Large intestine (tissue), 3 donors: ENCODE data around the gene ADAMTSL5. TPM values are rescaled to one million over a fixed set of nuclear protein-coding genes. Genes with fewer than 3 reads are reported as not detected.

Experiments
- DNase-seq, 2 donors: peaks; one replicate each; pipeline versions ENCODE4 v3.0.0 to v3.0.0-alpha.2; 2013
- H3K27ac ChIP-seq: one replicate; pipeline ENCODE4 v1.5.1; 2013; ENCODE audit warnings: low read length
- H3K27me3 ChIP-seq: 2 replicates; pipeline ENCODE4 v1.6.1; 2013; ENCODE audit warnings: low read length; ENCODE audit not compliant: control insufficient read depth, insufficient read depth
- H3K36me3 ChIP-seq: 2 replicates; pipeline ENCODE4 v1.6.1; 2013; ENCODE audit warnings: low read length; ENCODE audit not compliant: control insufficient read depth, insufficient read depth
- H3K4me1 ChIP-seq: one replicate; pipeline ENCODE4 v1.6.1; 2013; ENCODE audit warnings: low read length; ENCODE audit not compliant: control insufficient read depth, insufficient read depth
- H3K4me3 ChIP-seq: one replicate; pipeline ENCODE4 v1.5.1; 2013; ENCODE audit warnings: low read length
- H3K9me3 ChIP-seq: one replicate; pipeline ENCODE4 v1.6.1; 2013; ENCODE audit warnings: mild to moderate bottlenecking, low read depth, low read length, moderate library complexity; ENCODE audit not compliant: control insufficient read depth
- WGBS: methylation state at CpG from one replicate; pipeline ENCODE4 v1.1.5; 2013; ENCODE audit warnings: low lambda C conversion rate; ENCODE audit not compliant: insufficient coverage; 5-methylcytosine and 5-hydroxymethylcytosine counted together
- polyA plus RNA-seq: library from polyadenylated mRNA; unstranded; fragments of 120-200 nt; gene quantifications from one replicate; pipeline ENCODE4 v1.2.1, GENCODE V29; 2013

Gene ADAMTSL5
- polyA plus RNA-seq, 1 donor, result 24.9 TPM

DNA sequence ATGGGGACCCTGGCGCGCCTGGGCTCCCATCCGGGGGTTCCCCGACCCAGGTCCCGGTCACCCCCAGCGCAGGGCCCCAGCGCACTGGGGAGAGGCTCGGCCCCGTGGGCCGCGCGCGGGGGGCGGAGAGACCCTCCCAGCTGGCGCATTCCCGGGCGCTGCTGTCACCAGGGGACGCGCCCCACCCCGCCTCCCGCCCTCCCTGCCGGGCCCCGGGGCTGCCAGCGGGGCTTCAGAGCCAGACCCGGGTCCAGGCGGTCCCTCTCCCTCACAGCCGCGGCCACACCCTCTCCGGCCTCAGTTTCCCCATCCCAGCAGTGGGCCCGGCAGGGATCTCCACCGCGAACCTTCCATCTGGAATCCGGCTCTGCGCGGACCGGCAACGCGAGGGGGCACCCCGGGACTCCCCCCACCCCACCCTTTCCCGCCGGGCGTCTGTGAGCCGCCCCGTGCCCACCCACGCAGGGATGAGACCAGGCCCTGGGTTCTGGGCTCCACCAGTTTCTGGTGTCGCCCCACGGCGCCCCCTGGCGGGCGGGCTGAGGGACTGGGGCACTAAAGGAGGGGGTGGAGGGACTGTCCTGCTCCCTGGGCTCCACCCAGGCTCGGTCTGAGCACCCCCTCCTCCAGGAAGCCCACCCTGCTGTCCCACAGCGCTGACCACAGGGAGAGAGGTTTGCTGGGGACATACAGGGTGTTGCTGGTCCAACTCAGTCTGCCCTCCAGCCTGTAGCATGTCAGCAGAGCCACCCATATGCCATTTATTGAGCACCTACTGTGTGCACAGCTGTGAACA, 878 bp upstream of the ADAMTSL5 start:
- peak; percentile 62 to 82 for DNase-seq
- Histone ChIP-seq H3K27ac (peak overlapping the region; percentile 68), H3K9me3 (peaks cover 7% of the 10 kb centered on the region), H3K36me3 (no peaks in the 10 kb centered on the region), H3K4me3 (peak overlapping the region; percentile 55), H3K4me1 (peaks cover 24% of the 10 kb centered on the region), H3K27me3 (peaks cover 23% of the 10 kb centered on the region)
- WGBS, result no CpG with 5 or more reads among the region's 52 CpGs

- peaks cover 14% of the 10 kb centered on the region for H3K27me3 ChIP-seq
- peak overlapping the region; percentile 80 for H3K4me3 ChIP-seq
- peak overlapping the region; percentile 37 for H3K27ac ChIP-seq
- DNase-seq, result peak in 1 of 2 donors; percentile 57
- H3K36me3 ChIP-seq, result no peaks in the 10 kb centered on the region
- H3K4me1 ChIP-seq, result peaks cover 36% of the 10 kb centered on the region
- H3K9me3 ChIP-seq, result peaks cover 14% of the 10 kb centered on the region
- WGBS, result no CpG with 5 or more reads among the region's 22 CpGs
These were observed 1.2 kb downstream of the ADAMTSL5 start for GRCh38 chr19:1511318-1512317.

GRCh38 chr19:1510807-1511206, 2.0 kb downstream of the ADAMTSL5 start:
- WGBS, result no CpG with 5 or more reads among the region's 9 CpGs
- no peak for DNase-seq
- peak overlapping the region; percentile 79 for H3K27ac ChIP-seq
- peaks cover 36% of the 10 kb centered on the region for H3K4me1 ChIP-seq
- peaks cover 18% of the 10 kb centered on the region for H3K9me3 ChIP-seq
- peaks cover 11% of the 10 kb centered on the region for H3K27me3 ChIP-seq
- H3K4me3 ChIP-seq, result peak overlapping the region; percentile 80
- H3K36me3 ChIP-seq, result peaks cover 4% of the 10 kb centered on the region

GRCh38 chr19:1510442-1510806, 2.4 kb downstream of the ADAMTSL5 start:
- peak overlapping the region; percentile 79 for H3K27ac ChIP-seq

GRCh38 chr19:1509602-1510441, 3.0 kb downstream of the ADAMTSL5 start:
- H3K27me3 ChIP-seq, result peaks cover 7% of the 10 kb centered on the region
- peak overlapping the region; percentile 79 for H3K27ac ChIP-seq

More at GRCh38 chr19:1510442-1510806, 2.4 kb downstream of the ADAMTSL5 start:
- H3K27me3 ChIP-seq, result peaks cover 10% of the 10 kb centered on the region
- DNase-seq, result peak in 1 of 2 donors; percentile 78
- peaks cover 18% of the 10 kb centered on the region for H3K9me3 ChIP-seq
- WGBS, result no CpG with 5 or more reads among the region's 25 CpGs
- H3K4me1 ChIP-seq, result peaks cover 36% of the 10 kb centered on the region
- H3K36me3 ChIP-seq, result peaks cover 8% of the 10 kb centered on the region
- H3K4me3 ChIP-seq, result peak overlapping the region; percentile 80

DNA sequence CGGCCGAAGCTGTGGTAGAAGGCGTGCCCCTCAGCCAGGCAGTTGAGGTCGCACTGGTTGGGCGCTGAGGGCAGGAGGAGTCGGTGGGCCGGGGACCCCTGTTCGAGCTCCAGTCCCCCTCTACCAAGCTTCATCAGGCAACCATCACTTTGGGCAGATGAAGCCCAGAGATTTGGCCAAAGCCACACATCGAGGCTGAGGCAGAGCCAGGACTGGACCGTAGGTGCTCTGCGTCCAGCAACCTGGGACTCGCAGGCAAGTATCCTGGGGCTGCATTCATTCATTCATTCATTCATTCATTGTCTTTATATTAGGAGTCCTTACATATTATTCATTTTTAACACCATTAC, 4.3 kb downstream of the ADAMTSL5 start:
- peaks cover 9% of the 10 kb centered on the region for H3K27me3 ChIP-seq
- peaks cover 46% of the 10 kb centered on the region for H3K4me1 ChIP-seq
- peak overlapping the region; percentile 65 for H3K27ac ChIP-seq
- no CpG with 5 or more reads among the region's 12 CpGs for WGBS
- H3K9me3 ChIP-seq, result peaks cover 15% of the 10 kb centered on the region
- peaks cover 11% of the 10 kb centered on the region for H3K36me3 ChIP-seq
- peak overlapping the region; percentile 37 for H3K4me3 ChIP-seq
- peak in 1 of 2 donors; percentile 14 for DNase-seq

More at GRCh38 chr19:1509602-1510441, 3.0 kb downstream of the ADAMTSL5 start:
- H3K36me3 ChIP-seq, result peaks cover 11% of the 10 kb centered on the region
- WGBS, result no CpG with 5 or more reads among the region's 11 CpGs
- peak in 1 of 2 donors; percentile 54 for DNase-seq
- H3K4me3 ChIP-seq, result peak overlapping the region; percentile 13
- peaks cover 36% of the 10 kb centered on the region for H3K4me1 ChIP-seq
- peaks cover 18% of the 10 kb centered on the region for H3K9me3 ChIP-seq

- H3K4me1 ChIP-seq, result peaks cover 50% of the 10 kb centered on the region
- peak overlapping the region; percentile 59 for H3K4me3 ChIP-seq
- peaks cover 15% of the 10 kb centered on the region for H3K9me3 ChIP-seq
- peaks cover 9% of the 10 kb centered on the region for H3K27me3 ChIP-seq
- H3K27ac ChIP-seq, result peak overlapping the region; percentile 96
- no CpG with 5 or more reads among the region's 46 CpGs for WGBS
- DNase-seq, result peak; percentile 97 to 98
- peaks cover 11% of the 10 kb centered on the region for H3K36me3 ChIP-seq
These were observed 4.9 kb downstream of the ADAMTSL5 start for GRCh38 chr19:1507763-1508506.

DNA sequence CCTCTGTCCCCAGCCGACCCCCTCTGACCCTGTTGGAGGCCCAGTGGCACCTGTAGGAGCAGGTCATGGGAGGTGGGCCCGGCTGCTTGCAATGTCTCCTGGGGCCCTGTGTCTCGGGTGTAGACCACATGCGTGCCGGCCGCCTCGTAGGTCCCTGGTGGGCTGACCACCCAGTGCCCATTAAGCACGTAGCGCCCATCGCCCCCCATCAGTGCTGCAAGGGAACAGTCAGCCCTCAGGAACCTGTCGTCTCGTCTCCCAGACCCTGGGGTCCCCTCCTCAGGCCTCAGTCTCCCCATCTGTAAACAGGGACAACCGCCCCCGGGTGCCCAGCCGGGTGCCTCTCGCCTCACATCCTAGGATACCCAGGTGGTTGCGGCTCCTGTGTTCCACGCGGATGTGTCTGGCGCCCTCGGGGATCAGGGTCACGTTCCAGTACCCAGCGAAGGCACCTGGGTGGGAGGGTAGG, 5.6 kb downstream of the ADAMTSL5 start:
- 100% methylated on average over 2 of the region's 23 CpGs for WGBS
- no peak for DNase-seq
- H3K27me3 ChIP-seq, result peaks cover 9% of the 10 kb centered on the region
- peaks cover 54% of the 10 kb centered on the region for H3K4me1 ChIP-seq
- H3K9me3 ChIP-seq, result peaks cover 15% of the 10 kb centered on the region
- H3K27ac ChIP-seq, result peak overlapping the region; percentile 96
- H3K4me3 ChIP-seq, result peak overlapping the region; percentile 5
- H3K36me3 ChIP-seq, result peaks cover 11% of the 10 kb centered on the region
